Pancreas (tissue), 10 donors: Measurements from ENCODE around the gene KCTD4. TPM values are rescaled to one million over a fixed set of nuclear protein-coding genes. Genes with fewer than 3 reads are reported as not detected.

Source experiments
- ATAC-seq, 4 donors: fragments of 200-7000 bp; cut with Tn5 transposase; one replicate each; pipeline versions ENCODE4 v1.8.0 to v1.9.1; 2020; ENCODE audit warnings: mild to moderate bottlenecking in 4 of 4, moderate library complexity in 4 of 4
- DNase-seq, 6 donors: peaks; one replicate each; pipeline ENCODE4 v3.0.0-alpha.2; 2020
- FAIRE-seq: peaks from 2 replicates; lab custom pipeline; 2012; peaks lifted over from hg19 to GRCh38; lab: Jason Lieb, UNC
- H3K27ac ChIP-seq, 4 donors: fragments of 200-600 bp; sonication (generic); 1 replicate in 3 of 4; 2 replicates in 1 of 4; pipeline versions ENCODE4 v1.5.0 to v1.8.0; 2020
- H3K27me3 ChIP-seq, 4 donors: fragments of 200-600 bp; one replicate each; pipeline ENCODE4 v1.8.0; 2021
- H3K36me3 ChIP-seq, 3 donors: fragments of 200-600 bp; sonication (generic) in 1 of 3; one replicate each; pipeline versions ENCODE4 v1.5.0 to v1.8.0; 2020 to 2021
- H3K4me1 ChIP-seq, 3 donors: fragments of 200-600 bp; one replicate each; pipeline ENCODE4 v1.8.0; 2021
- H3K4me3 ChIP-seq, 4 donors: fragments of 200-600 bp; sonication (generic) in 2 of 4; one replicate each; pipeline versions ENCODE4 v1.5.0 to v1.8.0; 2020 to 2021
- H3K9me3 ChIP-seq, 4 donors: fragments of 200-600 bp; one replicate each; pipeline ENCODE4 v1.8.0; 2021
- WGBS, 2 donors: extraction: QIAGEN DNeasy Blood & Tissue Kit; methylation state at CpG; one replicate each; pipeline ENCODE4 v1.1.7; 2013; 5-methylcytosine and 5-hydroxymethylcytosine counted together
- intact Hi-C, 3 donors: fragments of 100-400 bp; cut with DNase I; formaldehyde crosslinking; loops; one replicate each; pipeline versions ENCODE4 v1.11.1 to v1.14.2; 2022
- polyA plus RNA-seq, 2 donors: library from polyadenylated mRNA; stranded (reverse); fragments of 200-250 nt; gene quantifications; one replicate each; pipeline ENCODE4 v1.2.3, GENCODE V29; 2013
- total RNA-seq, 6 donors: library from RNA; stranded (reverse); fragmentation: NEBNext Ultra II Directional in 4 of 6; extraction: Animal tissue kit (Norgen Biotek cat#: 25700) in 4 of 6; gene quantifications; one replicate each; pipeline versions ENCODE4 v1.2.1 to v1.2.4, GENCODE V29; 2021 to 2023
- TF ChIP-seq, protein P1 (sequence below), 4 donors: fragments of 200-600 bp; sonication (generic) in 3 of 4; IDR thresholded peaks; one replicate each; pipeline versions ENCODE4 v1.5.0 to v1.8.0; 2021; ENCODE audit warnings: antibody characterized with exemption in 4 of 4
- donor health status: healthy with polysubstance abuse.
- donor health status: DM: no; HTN: no; CAD: no; lungs with moderate emphysema.
- donor health status: DM: no; HTN: no; CAD: no.
- donor health status: control.
- donor health status: control.
- donor health status: Bipolar disorder and iron deficiency.
- donor health status: DM: yes; HTN: yes; CAD: no.
- donor health status: DM: no; HTN: no; CAD: no.
- donor health status: DM: no; HTN: no; CAD: no.
- donor health status: DM: yes; HTN: yes; CAD: no.

KCTD4 gene
- total and polyA plus RNA-seq, 8 donors: 0.09 to 0.28 (median 0.15) TPM; not detected in 2

DNA sequence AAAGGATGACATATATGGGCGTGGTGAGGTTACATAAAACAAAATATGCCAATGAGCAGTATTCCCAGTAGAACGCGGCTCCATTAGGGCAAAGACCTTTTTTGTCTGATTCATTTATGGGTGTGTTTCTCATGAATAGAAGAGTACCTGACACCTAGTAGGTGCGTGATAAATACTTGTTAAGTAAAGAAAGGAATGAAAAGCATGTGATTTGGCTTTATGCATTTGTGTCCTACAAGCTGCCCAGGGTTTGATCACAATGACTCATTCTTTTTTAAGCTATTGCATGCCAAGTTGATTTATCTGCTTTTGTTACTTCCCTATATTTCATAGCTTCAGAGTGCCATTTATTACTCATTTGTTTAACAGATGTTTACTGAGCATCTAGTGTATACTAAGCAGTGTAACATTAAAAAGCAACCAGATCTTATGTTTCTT, 19.1 kb upstream of the KCTD4 start:
- DNase-seq: no peak
- Histone ChIP-seq H3K27ac (peak overlapping the region in 2 of 4 donors; percentile 30 to 35), H3K27me3 (no peaks in the 10 kb centered on the region), H3K36me3 (no peaks in the 10 kb centered on the region), H3K4me1 (peaks cover 0 to 8% (median 6%) of the 10 kb centered on the region in 3 donors), H3K4me3 (no peak overlapping the region), H3K9me3 (no peaks in the 10 kb centered on the region)
- WGBS, 2 donors: 63 to 66% methylated on average over 4 of the region's 4 CpGs
- peak; percentile 66 to 72 (median 69) for ATAC-seq
- FAIRE-seq: no peak
- intact Hi-C loops: no loop called here
- TF ChIP-seq, protein P1, sequence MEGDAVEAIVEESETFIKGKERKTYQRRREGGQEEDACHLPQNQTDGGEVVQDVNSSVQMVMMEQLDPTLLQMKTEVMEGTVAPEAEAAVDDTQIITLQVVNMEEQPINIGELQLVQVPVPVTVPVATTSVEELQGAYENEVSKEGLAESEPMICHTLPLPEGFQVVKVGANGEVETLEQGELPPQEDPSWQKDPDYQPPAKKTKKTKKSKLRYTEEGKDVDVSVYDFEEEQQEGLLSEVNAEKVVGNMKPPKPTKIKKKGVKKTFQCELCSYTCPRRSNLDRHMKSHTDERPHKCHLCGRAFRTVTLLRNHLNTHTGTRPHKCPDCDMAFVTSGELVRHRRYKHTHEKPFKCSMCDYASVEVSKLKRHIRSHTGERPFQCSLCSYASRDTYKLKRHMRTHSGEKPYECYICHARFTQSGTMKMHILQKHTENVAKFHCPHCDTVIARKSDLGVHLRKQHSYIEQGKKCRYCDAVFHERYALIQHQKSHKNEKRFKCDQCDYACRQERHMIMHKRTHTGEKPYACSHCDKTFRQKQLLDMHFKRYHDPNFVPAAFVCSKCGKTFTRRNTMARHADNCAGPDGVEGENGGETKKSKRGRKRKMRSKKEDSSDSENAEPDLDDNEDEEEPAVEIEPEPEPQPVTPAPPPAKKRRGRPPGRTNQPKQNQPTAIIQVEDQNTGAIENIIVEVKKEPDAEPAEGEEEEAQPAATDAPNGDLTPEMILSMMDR (IDR thresholded peaks at IDR 0.05): no peak

GRCh38 chr13:45219123-45219891, 18.5 kb upstream of the KCTD4 start:
- intact Hi-C loops: no loop called here
- ATAC-seq (peak; percentile 75 to 91 (median 87)), FAIRE-seq (peak; percentile 61), DNase-seq (no peak)
- Histone ChIP-seq H3K9me3 (no peaks in the 10 kb centered on the region), H3K36me3 (no peaks in the 10 kb centered on the region), H3K27me3 (no peaks in the 10 kb centered on the region), H3K4me3 (no peak overlapping the region), H3K27ac (peak overlapping the region in 2 of 4 donors; percentile 30 to 35), H3K4me1 (peaks cover 0 to 8% (median 6%) of the 10 kb centered on the region in 3 donors)
- 35 to 37% methylated on average over 5 of the region's 5 CpGs for WGBS, 2 donors
- TF ChIP-seq, protein P1 (IDR thresholded peaks at IDR 0.05): no peak

- Histone ChIP-seq H3K27me3 (no peaks in the 10 kb centered on the region), H3K36me3 (no peaks in the 10 kb centered on the region), H3K9me3 (no peaks in the 10 kb centered on the region), H3K4me1 (peaks cover 0 to 8% (median 6%) of the 10 kb centered on the region in 3 donors), H3K27ac (peak overlapping the region in 2 of 4 donors; percentile 30 to 35), H3K4me3 (no peak overlapping the region)
- DNase-seq (no peak), FAIRE-seq (no peak), ATAC-seq (peak in 1 of 4 donors; percentile 21)
- TF ChIP-seq, protein P1 (IDR thresholded peaks at IDR 0.05): no peak
- intact Hi-C loops: no loop called here
- 95% methylated on average over 1 of the region's 1 CpG for WGBS, 2 donors
Measured at GRCh38 chr13:45218689-45219088, 17.8 kb upstream of the KCTD4 start.

GRCh38 chr13:45216193-45216592, 15.3 kb upstream of the KCTD4 start:
- H3K4me1 ChIP-seq: peaks cover 0 to 8% (median 6%) of the 10 kb centered on the region in 3 donors
- no peak overlapping the region for H3K27ac ChIP-seq
- H3K9me3 ChIP-seq: no peaks in the 10 kb centered on the region
- DNase-seq (no peak), ATAC-seq (no peak), FAIRE-seq (no peak)
- WGBS, 2 donors: 89 to 91% methylated on average over 4 of the region's 4 CpGs
- intact Hi-C loops: no loop called here
- no peaks in the 10 kb centered on the region for H3K27me3 ChIP-seq
- no peak overlapping the region for H3K4me3 ChIP-seq
- TF ChIP-seq, protein P1 (IDR thresholded peaks at IDR 0.05): no peak
- no peaks in the 10 kb centered on the region for H3K36me3 ChIP-seq
